ENCODE measurements around the gene SUPT4H1.

SUPT4H1 gene

DNA sequence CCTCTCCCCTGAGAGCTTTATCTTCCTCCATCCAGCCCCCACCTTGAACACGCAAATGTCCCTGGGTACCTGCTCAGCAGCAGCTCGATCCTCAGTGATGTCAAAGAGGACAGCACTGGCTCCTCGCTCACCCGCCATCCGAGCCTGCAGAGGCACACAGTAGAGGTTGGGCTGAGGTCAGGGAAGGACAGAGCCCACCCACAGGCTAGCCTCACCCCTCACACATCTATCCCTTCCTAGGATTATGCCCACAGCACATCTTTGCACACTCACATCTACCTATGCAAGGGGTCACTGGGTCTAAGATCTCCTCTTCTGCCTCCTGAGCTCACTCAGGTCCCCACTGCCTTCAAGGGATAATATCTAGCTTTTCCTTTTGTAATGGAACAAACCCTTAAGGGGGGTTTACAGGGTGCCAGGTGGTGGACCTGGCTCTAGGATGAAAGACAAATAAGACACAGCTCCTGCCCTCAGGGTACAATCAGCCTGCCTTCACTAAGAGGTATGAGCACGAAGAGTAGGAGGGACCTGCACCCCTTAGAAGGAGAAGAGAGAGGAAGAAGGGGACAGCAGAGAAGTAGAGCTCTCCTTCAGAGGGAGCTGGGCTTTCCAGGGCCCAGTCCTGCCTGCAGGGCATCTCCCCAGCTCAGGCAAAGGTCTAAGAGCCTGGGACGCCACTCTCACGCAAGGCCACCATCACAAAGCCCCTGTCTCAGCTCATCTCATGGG lies 11.6 kb upstream of the SUPT4H1 start:
- peaks cover 0 to 14% of the 10 kb centered on the region in 2 donors for H3K27me3 ChIP-seq
- DNase-seq = no peak
- no peak overlapping the region for H3K4me3 ChIP-seq
- TF ChIP-seq, protein P1, sequence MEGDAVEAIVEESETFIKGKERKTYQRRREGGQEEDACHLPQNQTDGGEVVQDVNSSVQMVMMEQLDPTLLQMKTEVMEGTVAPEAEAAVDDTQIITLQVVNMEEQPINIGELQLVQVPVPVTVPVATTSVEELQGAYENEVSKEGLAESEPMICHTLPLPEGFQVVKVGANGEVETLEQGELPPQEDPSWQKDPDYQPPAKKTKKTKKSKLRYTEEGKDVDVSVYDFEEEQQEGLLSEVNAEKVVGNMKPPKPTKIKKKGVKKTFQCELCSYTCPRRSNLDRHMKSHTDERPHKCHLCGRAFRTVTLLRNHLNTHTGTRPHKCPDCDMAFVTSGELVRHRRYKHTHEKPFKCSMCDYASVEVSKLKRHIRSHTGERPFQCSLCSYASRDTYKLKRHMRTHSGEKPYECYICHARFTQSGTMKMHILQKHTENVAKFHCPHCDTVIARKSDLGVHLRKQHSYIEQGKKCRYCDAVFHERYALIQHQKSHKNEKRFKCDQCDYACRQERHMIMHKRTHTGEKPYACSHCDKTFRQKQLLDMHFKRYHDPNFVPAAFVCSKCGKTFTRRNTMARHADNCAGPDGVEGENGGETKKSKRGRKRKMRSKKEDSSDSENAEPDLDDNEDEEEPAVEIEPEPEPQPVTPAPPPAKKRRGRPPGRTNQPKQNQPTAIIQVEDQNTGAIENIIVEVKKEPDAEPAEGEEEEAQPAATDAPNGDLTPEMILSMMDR (IDR thresholded peaks at IDR 0.05) = no peak
- peaks cover 0 to 11% (median 0%) of the 10 kb centered on the region in 3 donors for H3K36me3 ChIP-seq
- no peak overlapping the region for H3K27ac ChIP-seq
- H3K9me3 ChIP-seq = no peaks in the 10 kb centered on the region
- intact Hi-C loops (cut with DNase I; ENCODE audit: low total_unique reads) = no loop called here
- H3K4me1 ChIP-seq = peaks cover 0 to 6% (median 0%) of the 10 kb centered on the region in 4 donors

- Histone ChIP-seq H3K9me3 (no peaks in the 10 kb centered on the region), H3K27ac (no peak overlapping the region), H3K36me3 (peaks cover 0 to 21% (median 0%) of the 10 kb centered on the region in 3 donors), H3K4me3 (no peak overlapping the region), H3K27me3 (peaks cover 0 to 14% of the 10 kb centered on the region in 2 donors), H3K4me1 (peaks cover 0 to 6% (median 0%) of the 10 kb centered on the region in 4 donors)
- TF ChIP-seq, protein P1 (IDR thresholded peaks at IDR 0.05) = no peak
- no peak for DNase-seq
- intact Hi-C loops (cut with DNase I; ENCODE audit: low total_unique reads) = no loop called here
These were observed 10.5 kb upstream of the SUPT4H1 start for GRCh38 chr17:58362368-58363014.

DNA sequence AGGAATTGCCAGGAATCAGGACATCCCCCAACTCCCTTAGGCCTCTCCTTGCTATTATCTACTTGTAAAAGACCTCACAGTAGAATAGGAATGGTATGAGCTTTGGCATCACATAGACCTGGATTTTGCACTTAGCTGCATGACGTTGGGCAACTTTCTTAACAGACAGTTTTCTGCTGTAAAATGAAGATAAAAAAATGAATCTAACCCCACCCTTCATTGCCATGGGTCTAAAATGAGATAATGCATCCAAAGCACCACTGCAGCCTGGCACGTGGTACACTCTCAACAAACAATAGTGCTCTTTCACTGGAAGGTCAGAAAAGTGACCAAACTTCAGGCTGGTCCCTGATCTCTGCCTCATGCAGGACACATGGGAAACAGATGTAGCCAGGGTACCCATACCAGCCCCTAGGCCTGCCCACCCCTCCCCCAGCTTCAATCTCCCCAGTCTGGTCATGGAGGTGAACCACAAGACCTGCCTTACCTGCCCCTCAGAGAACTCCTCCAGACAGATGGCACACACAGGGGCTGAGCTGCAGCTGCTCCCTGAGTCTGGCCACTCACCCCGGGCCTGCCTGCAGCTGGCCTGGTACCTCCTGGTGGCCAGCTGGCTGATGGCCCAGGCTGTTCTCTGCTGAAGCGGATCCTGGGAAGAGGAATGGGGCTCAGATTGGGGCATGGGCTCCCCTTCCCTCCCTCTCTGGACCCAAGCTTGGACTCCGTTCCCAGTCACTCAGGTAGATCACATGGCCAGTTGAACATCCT lies 8.5 kb upstream of the SUPT4H1 start:
- H3K27me3 ChIP-seq = peaks cover 0 to 14% of the 10 kb centered on the region in 2 donors
- peaks cover 0 to 6% (median 0%) of the 10 kb centered on the region in 4 donors for H3K4me1 ChIP-seq
- H3K36me3 ChIP-seq = peaks cover 0 to 21% (median 0%) of the 10 kb centered on the region in 3 donors
- TF ChIP-seq, protein P1 (IDR thresholded peaks at IDR 0.05) = no peak
- H3K9me3 ChIP-seq = no peaks in the 10 kb centered on the region
- intact Hi-C loops (cut with DNase I; ENCODE audit: low total_unique reads) = no loop called here
- no peak overlapping the region for H3K4me3 ChIP-seq
- DNase-seq = no peak
- H3K27ac ChIP-seq = no peak overlapping the region

DNA sequence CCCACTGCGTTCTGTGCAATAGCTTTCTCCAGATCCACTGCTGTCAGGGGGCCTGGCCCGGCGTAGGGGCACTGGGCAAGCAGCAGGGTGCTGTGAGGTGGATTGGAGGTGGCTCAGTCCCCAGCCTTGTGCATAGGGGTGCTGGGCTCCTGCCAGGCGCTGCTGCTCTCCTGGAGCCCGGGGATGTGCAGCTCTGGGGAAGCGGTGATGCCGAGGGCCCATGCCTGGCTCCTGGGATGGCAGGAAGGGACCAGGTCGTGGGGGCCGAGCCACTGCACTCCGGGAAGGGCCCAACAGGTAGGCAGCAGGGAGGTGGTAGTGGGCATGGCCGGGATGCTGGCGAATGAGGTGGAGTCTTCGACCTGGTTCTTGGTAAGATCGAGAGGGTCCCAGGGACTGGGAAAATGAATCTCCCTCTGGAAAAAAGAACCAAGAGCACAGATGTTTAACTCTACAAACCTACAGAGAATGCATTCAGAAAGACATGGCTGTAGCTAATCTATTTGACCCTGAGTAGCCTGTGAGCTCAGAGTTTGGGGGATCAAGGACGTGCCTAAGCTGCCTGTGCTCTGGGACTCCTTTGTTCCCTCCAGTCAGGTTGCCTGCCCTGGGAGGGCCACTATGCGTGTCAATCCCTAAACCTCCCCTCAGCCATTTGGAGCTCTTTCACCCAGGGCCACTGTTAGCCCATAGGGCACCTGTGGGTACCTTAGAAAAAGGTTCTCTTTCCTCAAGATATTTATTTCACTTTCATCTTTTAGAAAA lies 6.6 kb upstream of the SUPT4H1 start:
- intact Hi-C loops (cut with DNase I; ENCODE audit: low total_unique reads) = loop anchor here (10.0 kb wide), 1 partner anchor 156 kb away; the partner anchor contains the start of gene MTMR4
- DNase-seq = no peak
- Histone ChIP-seq H3K27ac (no peak overlapping the region), H3K27me3 (peaks cover 0 to 4% of the 10 kb centered on the region in 2 donors), H3K9me3 (no peaks in the 10 kb centered on the region), H3K4me1 (no peaks in the 10 kb centered on the region), H3K36me3 (peaks cover 0 to 21% (median 0%) of the 10 kb centered on the region in 3 donors), H3K4me3 (no peak overlapping the region)
- TF ChIP-seq, protein P1 (IDR thresholded peaks at IDR 0.05) = no peak

Data from tibial artery (tissue), 4 donors.